Fibroblast of lung (primary cell): ENCODE results near the gene WNT7B. TPM values are rescaled to one million over a fixed set of nuclear protein-coding genes. Genes with fewer than 3 reads are reported as not detected.

Experiments
- DNase-seq, 2 donors: peaks; one replicate each; pipeline versions ENCODE4 v3.0.0 to v3.0.0-alpha.2; 2010; ENCODE audit warnings: low read depth in 2 of 2
- H2AFZ ChIP-seq: 2 replicates; pipeline ENCODE4 v1.5.1; 2012; ENCODE audit warnings: low read length, control low read depth, inconsistent platforms
- H3K27ac ChIP-seq: 2 replicates; pipeline ENCODE4 v1.5.1; 2011; ENCODE audit warnings: low read length, control low read depth; ENCODE audit not compliant: insufficient read depth
- H3K27me3 ChIP-seq: 2 replicates; pipeline ENCODE4 v1.5.1; 2011; ENCODE audit warnings: mild to moderate bottlenecking, low read length; ENCODE audit not compliant: control insufficient read depth, insufficient read depth
- H3K36me3 ChIP-seq: 2 replicates; pipeline ENCODE4 v1.5.1; 2011; ENCODE audit warnings: low read length; ENCODE audit not compliant: control insufficient read depth, insufficient read depth
- H3K4me1 ChIP-seq: 2 replicates; pipeline ENCODE4 v1.5.1; 2011; ENCODE audit warnings: low read length; ENCODE audit not compliant: control insufficient read depth, insufficient read depth; ENCODE audit errors: extremely low read depth
- H3K4me2 ChIP-seq: 2 replicates; pipeline ENCODE4 v1.5.1; 2011; ENCODE audit warnings: low read length, control low read depth; ENCODE audit not compliant: insufficient read depth; ENCODE audit errors: extremely low read depth
- H3K4me3 ChIP-seq, 4 experiments: fragments of 200-600 bp in 1 of 4; sonication (generic) in 1 of 4; replicated peaks in 1 of 4; 2 replicates each; pipeline ENCODE4 v1.5.1; 2011 to 2016; ENCODE audit warnings: low read length in 4 of 4, low read depth in 3 of 4, mild to moderate bottlenecking in 3 of 4, control low read depth in 2 of 4, inconsistent platforms in 1 of 4, mixed read lengths in 1 of 4; ENCODE audit not compliant: insufficient read depth in 1 of 4; ENCODE audit errors: control extremely low read depth in 1 of 4
- H3K79me2 ChIP-seq: 2 replicates; pipeline ENCODE4 v1.5.1; 2012; ENCODE audit warnings: mild to moderate bottlenecking, low read length, inconsistent platforms; ENCODE audit not compliant: control insufficient read depth, insufficient read depth
- H3K9ac ChIP-seq: 2 replicates; pipeline ENCODE4 v1.5.1; 2011; ENCODE audit warnings: mild to moderate bottlenecking, low read length, control low read depth; ENCODE audit not compliant: insufficient read depth
- H3K9me3 ChIP-seq: 2 replicates; pipeline ENCODE4 v1.5.1; 2012; ENCODE audit warnings: low read depth, low read length; ENCODE audit not compliant: control insufficient read depth, insufficient read depth
- H4K20me1 ChIP-seq: 2 replicates; pipeline ENCODE4 v1.5.1; 2011; ENCODE audit warnings: low read length; ENCODE audit not compliant: control insufficient read depth, insufficient read depth; ENCODE audit errors: extremely low read depth
- EZH2 ChIP-seq: IDR thresholded peaks from 2 replicates; pipeline ENCODE4 v1.5.1; 2012; ENCODE audit warnings: low read length, control low read depth, mild to moderate bottlenecking; ENCODE audit errors: missing control alignments
- polyA plus RNA-seq, 2 donors: library from polyadenylated mRNA; depleted of rRNA in 1 of 2; stranded (reverse) in 1 of 2; unstranded in 1 of 2; fragments of >200 nt; gene quantifications; 2 replicates each; pipeline ENCODE4 v1.2.1, GENCODE V29; 2011 to 2012; ENCODE audit warnings: missing spikeins in 1 of 2
- total RNA-seq: library from RNA; depleted of rRNA; stranded (reverse); fragments of >200 nt; gene quantifications from 2 replicates; pipeline ENCODE4 v1.2.1, GENCODE V29; 2014
- TF ChIP-seq, protein P1 (sequence below), 2 donors: IDR thresholded peaks in 1 of 2; conservative IDR thresholded peaks in 1 of 2; 1 replicate in 1 of 2; 2 replicates in 1 of 2; pipeline ENCODE4 v1.5.1; 2011 to 2012; ENCODE audit warnings: low read length in 2 of 2, control low read depth in 1 of 2, inconsistent platforms in 1 of 2, low read depth in 1 of 2, mild to moderate bottlenecking in 1 of 2

The WNT7B gene
- total and polyA plus RNA-seq, 2 donors (not counting 1 experiment from before 2014, with no cell fraction given) = 0.17 TPM; not detected in 1

DNA sequence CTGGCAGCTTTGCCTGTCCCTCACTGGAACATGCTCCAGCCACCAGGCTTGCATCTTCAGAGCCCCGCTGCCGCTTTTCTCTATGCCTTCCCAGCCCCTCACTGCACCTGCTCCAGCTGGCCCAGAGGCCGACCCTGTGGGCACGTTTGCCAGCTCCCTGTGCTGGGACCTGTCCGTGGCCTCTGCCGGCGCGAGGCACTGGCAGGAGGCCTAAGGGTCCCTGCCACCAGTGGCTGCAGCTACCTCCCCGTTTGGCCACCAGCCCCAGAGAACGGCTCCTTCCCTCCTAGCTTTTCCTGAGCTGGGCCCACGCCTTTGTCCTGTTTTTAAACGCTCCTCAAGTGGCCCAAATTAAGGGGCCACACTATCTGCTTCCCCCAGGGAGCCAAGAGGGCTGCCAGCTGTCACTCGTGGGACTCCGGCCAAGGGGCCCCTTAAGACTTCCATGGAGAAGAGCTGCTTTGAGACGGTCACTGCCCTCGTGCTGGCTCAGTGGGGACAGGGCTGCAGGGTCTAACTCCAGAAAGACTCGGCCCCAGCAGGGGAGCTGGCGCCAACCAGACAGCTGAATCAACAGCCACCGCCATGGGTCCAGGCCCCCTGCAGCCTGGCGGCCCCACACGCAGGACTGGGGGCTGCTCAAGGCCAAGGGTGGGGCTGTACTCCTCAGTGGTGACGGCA is 24.6 kb upstream of the WNT7B start:
- Histone ChIP-seq H3K27ac (no peak overlapping the region), H3K4me2 (no peak overlapping the region), H3K9me3 (no peaks in the 10 kb centered on the region), H3K27me3 (no peaks in the 10 kb centered on the region), H3K9ac (no peak overlapping the region), H3K4me1 (peaks cover 34% of the 10 kb centered on the region), H3K36me3 (no peaks in the 10 kb centered on the region), H3K4me3 (no peak overlapping the region), H4K20me1 (no peaks in the 10 kb centered on the region), H3K79me2 (peaks cover 5% of the 10 kb centered on the region), H2AFZ (no peak overlapping the region)
- TF ChIP-seq, protein P1, sequence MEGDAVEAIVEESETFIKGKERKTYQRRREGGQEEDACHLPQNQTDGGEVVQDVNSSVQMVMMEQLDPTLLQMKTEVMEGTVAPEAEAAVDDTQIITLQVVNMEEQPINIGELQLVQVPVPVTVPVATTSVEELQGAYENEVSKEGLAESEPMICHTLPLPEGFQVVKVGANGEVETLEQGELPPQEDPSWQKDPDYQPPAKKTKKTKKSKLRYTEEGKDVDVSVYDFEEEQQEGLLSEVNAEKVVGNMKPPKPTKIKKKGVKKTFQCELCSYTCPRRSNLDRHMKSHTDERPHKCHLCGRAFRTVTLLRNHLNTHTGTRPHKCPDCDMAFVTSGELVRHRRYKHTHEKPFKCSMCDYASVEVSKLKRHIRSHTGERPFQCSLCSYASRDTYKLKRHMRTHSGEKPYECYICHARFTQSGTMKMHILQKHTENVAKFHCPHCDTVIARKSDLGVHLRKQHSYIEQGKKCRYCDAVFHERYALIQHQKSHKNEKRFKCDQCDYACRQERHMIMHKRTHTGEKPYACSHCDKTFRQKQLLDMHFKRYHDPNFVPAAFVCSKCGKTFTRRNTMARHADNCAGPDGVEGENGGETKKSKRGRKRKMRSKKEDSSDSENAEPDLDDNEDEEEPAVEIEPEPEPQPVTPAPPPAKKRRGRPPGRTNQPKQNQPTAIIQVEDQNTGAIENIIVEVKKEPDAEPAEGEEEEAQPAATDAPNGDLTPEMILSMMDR (conservative IDR thresholded peaks at IDR 0.05 in 1 of 2, IDR thresholded peaks at IDR 0.05 in 1 of 2; ENCODE audit: low read depth in 1 of 2, low read length in 2 of 2) = no peak
- TF ChIP-seq EZH2 = no peak
- no peak for DNase-seq

DNA sequence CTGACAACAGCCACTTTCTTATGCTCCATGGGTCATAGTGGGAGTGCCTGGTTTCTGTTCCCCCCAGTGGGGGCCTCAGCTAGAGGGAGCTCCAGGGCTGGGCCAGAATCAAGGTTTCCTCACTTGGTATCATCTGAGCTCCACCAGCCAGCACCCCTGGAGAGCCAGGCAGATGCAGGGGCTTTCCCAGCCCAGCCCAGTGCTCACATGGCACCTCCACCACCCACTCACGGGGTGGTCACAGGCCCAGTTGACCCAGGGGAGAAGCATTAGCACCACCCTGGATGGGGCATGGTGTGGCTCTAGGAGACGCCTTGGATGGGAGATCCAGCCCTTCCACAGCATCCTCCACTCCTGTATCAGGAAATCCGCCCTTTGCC is 24.1 kb upstream of the WNT7B start:
- no peak overlapping the region for H3K4me2 ChIP-seq
- H3K27ac ChIP-seq = no peak overlapping the region
- H3K27me3 ChIP-seq = no peaks in the 10 kb centered on the region
- H3K4me3 ChIP-seq = no peak overlapping the region
- H2AFZ ChIP-seq = no peak overlapping the region
- H4K20me1 ChIP-seq = no peaks in the 10 kb centered on the region
- H3K4me1 ChIP-seq = peaks cover 36% of the 10 kb centered on the region
- no peak overlapping the region for H3K9ac ChIP-seq
- no peaks in the 10 kb centered on the region for H3K9me3 ChIP-seq
- H3K79me2 ChIP-seq = peaks cover 3% of the 10 kb centered on the region
- TF ChIP-seq EZH2 = no peak
- TF ChIP-seq, protein P1 (conservative IDR thresholded peaks at IDR 0.05 in 1 of 2, IDR thresholded peaks at IDR 0.05 in 1 of 2; ENCODE audit: low read depth in 1 of 2, low read length in 2 of 2) = no peak
- no peak for DNase-seq
- no peaks in the 10 kb centered on the region for H3K36me3 ChIP-seq

DNA sequence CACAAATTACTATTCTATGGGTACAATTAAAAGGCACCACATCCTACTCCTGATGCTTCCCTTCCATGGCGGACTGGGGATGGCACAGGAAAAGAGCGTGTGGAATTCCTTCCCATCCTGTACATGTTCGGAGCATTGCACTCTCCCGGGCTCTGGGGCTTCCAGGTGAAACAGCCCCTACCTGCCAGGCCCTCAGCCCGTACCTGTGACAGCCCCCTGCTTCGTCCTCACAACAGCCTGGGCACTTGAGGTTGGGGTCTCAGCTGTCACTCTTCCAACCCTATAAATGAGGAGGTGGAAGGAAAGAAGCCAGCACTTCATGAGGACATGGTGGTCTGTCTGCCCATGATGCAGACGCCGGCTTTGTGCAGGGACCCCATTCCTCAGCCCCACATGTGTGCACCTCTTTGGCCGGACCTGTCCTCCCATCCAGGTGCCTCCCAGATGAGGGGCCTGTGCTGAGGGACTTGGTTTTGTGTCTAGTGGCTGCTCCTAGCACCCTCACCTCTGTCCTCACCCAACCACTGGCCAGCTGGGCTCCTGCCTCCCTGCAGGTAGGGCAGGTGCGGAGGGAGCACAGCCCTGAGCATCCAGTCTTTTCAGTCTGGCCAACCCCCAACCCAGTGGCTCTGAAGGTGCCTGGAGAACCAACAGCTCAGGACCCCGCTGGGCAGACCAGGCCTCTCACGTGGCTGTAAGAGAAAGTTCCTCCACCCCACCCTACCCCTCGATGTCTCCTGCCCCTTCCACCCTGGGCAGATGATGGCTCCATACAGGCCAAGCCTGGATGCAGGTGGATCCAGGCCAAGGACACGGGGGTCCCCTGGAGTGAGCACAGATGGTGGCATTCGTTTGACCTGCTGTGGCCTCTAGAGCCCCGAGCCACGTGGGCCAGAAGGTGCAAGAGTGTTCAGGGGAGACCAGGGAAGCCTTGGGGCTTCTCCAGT is 23.4 kb upstream of the WNT7B start:
- H3K4me2 ChIP-seq = no peak overlapping the region
- no peak overlapping the region for H3K27ac ChIP-seq
- H3K36me3 ChIP-seq = no peaks in the 10 kb centered on the region
- no peak overlapping the region for H2AFZ ChIP-seq
- H3K9me3 ChIP-seq = no peaks in the 10 kb centered on the region
- DNase-seq = no peak
- no peaks in the 10 kb centered on the region for H3K27me3 ChIP-seq
- H4K20me1 ChIP-seq = no peaks in the 10 kb centered on the region
- no peak overlapping the region for H3K4me3 ChIP-seq
- H3K4me1 ChIP-seq = peaks cover 42% of the 10 kb centered on the region
- TF ChIP-seq EZH2 = no peak
- TF ChIP-seq, protein P1 (conservative IDR thresholded peaks at IDR 0.05 in 1 of 2, IDR thresholded peaks at IDR 0.05 in 1 of 2; ENCODE audit: low read depth in 1 of 2, low read length in 2 of 2) = no peak
- H3K79me2 ChIP-seq = peaks cover 6% of the 10 kb centered on the region
- no peak overlapping the region for H3K9ac ChIP-seq
